Right lobe of liver (tissue), 6 donors: ENCODE results near the gene MTSS2. TPM values are rescaled to one million over a fixed set of nuclear protein-coding genes. Genes with fewer than 3 reads are reported as not detected.
"Not testable (repeated sequence)": the region's sequence is repeated elsewhere in the genome, so short reads cannot be mapped to it uniquely, and the experiment has no call there.

Experiments
- ATAC-seq, 4 donors: fragments of 200-7000 bp; cut with Tn5 transposase; one replicate each; pipeline ENCODE4 v1.9.1; 2020; ENCODE audit warnings: mild to moderate bottlenecking in 4 of 4, moderate library complexity in 4 of 4
- DNase-seq, 3 donors: peaks; one replicate each; pipeline ENCODE4 v3.0.0-alpha.2; 2020
- H3K27ac ChIP-seq, 3 donors: fragments of 200-600 bp; one replicate each; pipeline ENCODE4 v1.8.0; 2022
- H3K27me3 ChIP-seq, 2 donors: fragments of 200-600 bp; one replicate each; pipeline ENCODE4 v1.8.0; 2022
- H3K36me3 ChIP-seq, 4 donors: fragments of 200-600 bp; sonication (generic) in 1 of 4; one replicate each; pipeline versions ENCODE4 v1.5.1 to v1.8.0; 2017 to 2022; ENCODE audit warnings: control low read depth in 1 of 4
- H3K4me1 ChIP-seq, 4 donors: fragments of 200-600 bp; sonication (generic) in 1 of 4; one replicate each; pipeline versions ENCODE4 v1.5.1 to v1.8.0; 2017 to 2022; ENCODE audit warnings: control low read depth in 1 of 4
- H3K4me3 ChIP-seq, 3 donors: fragments of 200-600 bp; one replicate each; pipeline ENCODE4 v1.8.0; 2022
- H3K9me3 ChIP-seq, 4 donors: fragments of 200-600 bp; sonication (generic) in 1 of 4; one replicate each; pipeline versions ENCODE4 v1.5.1 to v1.8.0; 2017 to 2022; ENCODE audit warnings: control low read depth in 1 of 4
- CTCF ChIP-seq, 4 donors: fragments of 200-600 bp in 3 of 4; fragments of 450-650 bp in 1 of 4; IDR thresholded peaks; one replicate each; pipeline versions ENCODE4 v1.5.1 to v1.8.0; 2016 to 2022; ENCODE audit warnings: antibody characterized with exemption in 4 of 4, mild to moderate bottlenecking in 2 of 4
- POLR2A ChIP-seq: fragments of 450-650 bp; IDR thresholded peaks from one replicate; pipeline ENCODE4 v1.6.1; 2017; ENCODE audit warnings: antibody characterized with exemption, mild to moderate bottlenecking
- WGBS: methylation state at CpG from one replicate; pipeline ENCODE4 v1.1.6; 2018; ENCODE audit warnings: low coverage, low lambda C conversion rate; ENCODE audit not compliant: insufficient coverage; ENCODE audit errors: missing lambda C conversion rate; 5-methylcytosine and 5-hydroxymethylcytosine counted together
- intact Hi-C, 2 donors: fragments of 100-400 bp; cut with DNase I; formaldehyde crosslinking; loops; one replicate each; pipeline versions ENCODE4 v1.11.2 to v1.14.1; 2022
- total RNA-seq, 6 experiments: library from RNA; depleted of rRNA in 2 of 6; stranded (reverse); fragments of >200 nt in 2 of 6; fragmentation: NEBNext Ultra II Directional in 3 of 6; extraction: Animal tissue kit (Norgen Biotek cat#: 25700) in 3 of 6; gene quantifications; one replicate each; pipeline versions ENCODE4 v1.1.0 to v1.2.4, GENCODE V29; 2016 to 2023
- donor health status: DM: no; HTN: yes; CAD: no.
- donor health status: DM: no; HTN: no; CAD: no.
- donor health status: DM: no; HTN: no; CAD: no.
- donor health status: DM: no; HTN: yes; CAD: no.
- donor health status: DM: no; HTN: yes; CAD: no.

MTSS2 gene
- total RNA-seq, 6 experiments from 2014 or later = 28.5 to 117 (median 80.2) TPM

GRCh38 chr16:70646260-70647241, 39.3 kb downstream of the MTSS2 start, which contains the start of gene IL34:
Gene IL34 (plus strand): TSS chr16:70646559. CDS start chr16:70646948, 389 bp downstream.
- no peak for TF ChIP-seq CTCF (IDR thresholded peaks at IDR 0.05)
- no peak for TF ChIP-seq POLR2A
- ATAC-seq = peak in 1 of 4 donors; percentile 18
- Histone ChIP-seq H3K27me3 (no peaks in the 10 kb centered on the region), H3K4me1 (no peaks in the 10 kb centered on the region), H3K9me3 (no peaks in the 10 kb centered on the region), H3K27ac (no peak within 1 kb of the TSS), H3K36me3 (no peaks in the 10 kb centered on the region), H3K4me3 (no peak within 1 kb of the TSS)
- intact Hi-C loops = no loop called here
- no peak for DNase-seq
- 78% methylated on average over 8 of the region's 39 CpGs for WGBS

- no peak overlapping the region for H3K27ac ChIP-seq
- no peaks in the 10 kb centered on the region for H3K36me3 ChIP-seq
- H3K4me1 ChIP-seq = no peaks in the 10 kb centered on the region
- DNase-seq (no peak), ATAC-seq (no peak)
- TF ChIP-seq POLR2A (no peak), CTCF (IDR thresholded peaks at IDR 0.05) (no peak)
- H3K4me3 ChIP-seq = no peak overlapping the region
- no peaks in the 10 kb centered on the region for H3K27me3 ChIP-seq
- intact Hi-C loops = no loop called here
- WGBS = 53% methylated on average over 3 of the region's 10 CpGs
- no peaks in the 10 kb centered on the region for H3K9me3 ChIP-seq
Observed at GRCh38 chr16:70644763-70645597, 40.9 kb downstream of the MTSS2 start.

- DNase-seq = not testable (repeated sequence)
Observed at GRCh38 chr16:70643264-70643663, 42.6 kb downstream of the MTSS2 start.

GRCh38 chr16:70642633-70643032, 43.2 kb downstream of the MTSS2 start:
- TF ChIP-seq POLR2A (no peak), CTCF (IDR thresholded peaks at IDR 0.05) (no peak)
- DNase-seq = no peak
- Histone ChIP-seq H3K27me3 (no peaks in the 10 kb centered on the region), H3K4me3 (no peak overlapping the region), H3K9me3 (no peaks in the 10 kb centered on the region), H3K4me1 (no peaks in the 10 kb centered on the region), H3K36me3 (no peaks in the 10 kb centered on the region), H3K27ac (no peak overlapping the region)
- intact Hi-C loops = no loop called here
- no peak for ATAC-seq
- 100% methylated on average over 1 of the region's 1 CpG for WGBS

More at GRCh38 chr16:70643264-70643663, 42.6 kb downstream of the MTSS2 start:
- H3K27me3 ChIP-seq, H3K4me1 ChIP-seq, H3K4me3 ChIP-seq, H3K36me3 ChIP-seq, H3K27ac ChIP-seq, H3K9me3 ChIP-seq, intact Hi-C loops, ATAC-seq: not testable (repeated sequence)
- 87% methylated on average over 5 of the region's 7 CpGs for WGBS
